GM19328 (cell line): ENCODE data around the gene MTF2.

Experiments
- ATAC-seq: cut with Tn5 transposase; IDR thresholded peaks from one replicate; pipeline ENCODE4 v1.9.1; 2021; ENCODE audit warnings: mild to moderate bottlenecking, moderate library complexity; ENCODE audit not compliant: unreplicated experiment

The MTF2 gene

DNA sequence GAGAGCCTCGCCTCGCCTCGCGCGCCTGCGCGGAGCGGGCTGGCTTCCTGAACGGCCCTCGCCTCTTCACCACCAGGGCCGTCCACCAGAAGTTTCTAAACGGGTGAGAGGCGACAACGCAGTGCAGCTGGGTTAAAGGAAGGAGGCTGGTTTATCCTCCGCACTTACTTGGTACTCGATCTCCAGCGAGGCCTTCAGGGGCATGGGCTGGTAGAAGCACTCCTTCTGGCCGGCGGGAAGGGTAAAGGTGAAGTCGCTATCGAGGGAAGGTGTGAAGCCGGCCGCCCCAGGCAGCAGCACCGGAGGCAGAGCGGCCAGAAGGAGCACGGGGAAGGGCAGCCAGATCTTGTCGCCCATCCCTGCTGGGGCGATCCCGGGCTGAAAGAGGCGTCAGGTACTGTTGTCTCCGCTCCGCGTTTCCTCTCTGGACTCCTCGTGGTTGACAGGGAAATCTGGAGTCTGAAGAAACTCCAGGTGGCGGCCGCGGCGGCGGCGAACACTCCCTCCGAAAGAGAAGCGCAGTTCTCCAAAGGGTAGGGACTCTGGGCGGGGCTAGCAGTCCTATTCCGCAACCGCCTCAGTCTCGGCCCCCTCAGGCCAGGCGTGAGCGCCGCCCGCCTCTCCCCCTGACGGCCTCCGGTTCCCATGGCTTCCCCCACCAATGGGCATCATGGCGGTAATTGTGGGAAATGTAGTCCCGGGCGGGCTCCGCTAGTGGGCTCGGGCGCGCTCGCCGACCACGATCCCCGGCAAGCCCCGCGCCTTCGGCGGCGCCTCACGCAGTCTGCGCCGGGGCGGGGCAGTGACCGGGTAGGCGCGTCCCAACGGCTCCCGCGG is 101.0 kb downstream of the MTF2 start, which contains the start of gene TMED5:
TMED5 (minus strand) TSS at position 528 of the 837 bp plus-strand sequence; CDS start at position 357, 171 bp downstream.
- ATAC-seq = peak; percentile 86

DNA sequence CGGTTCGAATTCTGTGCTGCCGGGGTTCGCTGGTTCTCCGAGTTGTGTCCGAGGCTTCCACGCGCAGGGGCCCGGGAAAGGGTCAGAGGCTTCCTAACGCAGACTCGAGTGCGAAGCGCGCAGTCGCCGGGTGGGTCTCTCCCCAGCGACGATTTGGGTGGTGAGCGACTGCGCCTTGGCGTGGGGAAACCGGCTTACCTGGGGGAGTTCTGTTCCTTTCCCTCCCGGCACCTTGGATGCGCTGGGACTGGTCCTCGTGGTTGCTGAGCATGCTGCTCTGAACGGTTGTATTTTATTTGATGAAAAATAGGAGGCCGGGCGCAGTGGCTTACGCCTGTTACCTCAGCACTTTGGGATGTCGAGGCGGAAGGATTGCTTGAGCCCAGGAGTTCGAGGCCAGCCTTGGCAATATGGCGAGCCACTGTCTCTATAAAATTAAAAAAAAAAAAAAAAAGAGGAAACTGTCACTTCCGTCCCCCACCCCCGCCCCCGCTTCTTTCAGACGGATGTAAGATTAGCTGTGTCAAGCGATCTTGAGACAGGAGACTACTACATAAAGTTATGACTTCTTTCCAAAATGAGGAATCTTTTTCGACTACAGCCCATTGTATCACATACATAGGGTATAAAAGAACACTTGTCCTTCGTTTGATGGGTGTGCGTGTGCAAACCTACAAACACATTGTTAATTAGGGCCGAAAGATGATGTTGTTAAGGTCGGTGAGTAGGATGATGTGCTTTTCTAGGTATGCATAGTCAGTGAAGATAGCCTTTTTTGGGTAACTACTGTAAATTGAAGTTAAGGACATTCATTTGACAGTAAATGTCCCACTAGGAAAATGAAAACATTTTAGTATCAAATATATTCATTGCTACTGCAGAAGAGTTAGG is 101.9 kb downstream of the MTF2 start, which contains the start of gene CCDC18:
CCDC18 (plus strand) TSS at position 2 of the 891 bp plus-strand sequence. CDS start 2,638 bp downstream, outside the sequence.
- no peak for ATAC-seq

DNA sequence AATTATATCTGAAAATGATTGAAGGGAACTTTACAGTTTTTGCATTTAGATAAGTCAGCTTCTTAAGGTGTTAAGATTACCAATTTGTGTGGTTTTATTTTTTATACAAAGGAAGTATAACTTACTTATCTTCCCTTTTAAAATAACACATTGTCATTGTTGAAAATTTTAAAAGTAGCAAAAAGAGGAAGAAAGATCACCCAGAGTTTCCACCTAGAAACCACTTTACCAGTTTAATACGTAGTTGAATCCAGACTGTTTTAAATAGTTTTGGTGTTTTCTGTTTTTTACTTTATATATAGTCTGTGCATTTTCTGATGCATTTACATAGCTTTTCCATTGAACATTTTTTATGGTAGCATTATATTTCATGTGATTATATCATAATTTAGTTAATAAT is 107.6 kb downstream of the MTF2 start:
- no peak for ATAC-seq
